DND-41 (cell line): ENCODE results near the gene MTG2.

Experiments
- EZH2 ChIP-seq: IDR thresholded peaks from 3 replicates; pipeline ENCODE4 v1.6.1; 2012; ENCODE audit warnings: borderline replicate concordance, low read depth, mild to moderate bottlenecking, moderate library complexity, low read length, inconsistent platforms; ENCODE audit not compliant: severe bottlenecking
- TF ChIP-seq, protein P1 (sequence below): IDR thresholded peaks from 2 replicates; pipeline ENCODE4 v1.5.1; 2012; ENCODE audit warnings: borderline replicate concordance, low read length, moderate library complexity, mild to moderate bottlenecking; ENCODE audit not compliant: poor library complexity, severe bottlenecking; ENCODE audit errors: extremely low read depth

DNA sequence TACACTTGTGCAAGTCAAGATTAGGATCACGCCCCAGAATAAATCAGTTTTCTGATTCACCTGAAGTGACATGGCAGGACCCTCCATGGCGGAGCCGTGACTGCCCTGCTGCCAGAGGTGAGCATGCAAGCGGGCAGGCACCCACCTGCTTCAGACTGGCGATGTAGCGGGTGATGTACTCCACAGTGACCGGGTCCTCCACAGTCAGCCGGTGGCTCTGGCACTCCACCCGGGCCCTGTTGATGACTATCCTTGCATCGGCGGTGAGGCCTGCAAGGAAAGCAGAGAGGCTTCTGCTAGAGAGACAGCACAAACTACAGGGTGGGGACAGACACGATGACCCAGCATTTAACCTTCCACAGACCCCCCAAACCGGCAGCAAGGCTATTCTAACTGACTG, 43.2 kb upstream of the MTG2 start:
- TF ChIP-seq, protein P1, sequence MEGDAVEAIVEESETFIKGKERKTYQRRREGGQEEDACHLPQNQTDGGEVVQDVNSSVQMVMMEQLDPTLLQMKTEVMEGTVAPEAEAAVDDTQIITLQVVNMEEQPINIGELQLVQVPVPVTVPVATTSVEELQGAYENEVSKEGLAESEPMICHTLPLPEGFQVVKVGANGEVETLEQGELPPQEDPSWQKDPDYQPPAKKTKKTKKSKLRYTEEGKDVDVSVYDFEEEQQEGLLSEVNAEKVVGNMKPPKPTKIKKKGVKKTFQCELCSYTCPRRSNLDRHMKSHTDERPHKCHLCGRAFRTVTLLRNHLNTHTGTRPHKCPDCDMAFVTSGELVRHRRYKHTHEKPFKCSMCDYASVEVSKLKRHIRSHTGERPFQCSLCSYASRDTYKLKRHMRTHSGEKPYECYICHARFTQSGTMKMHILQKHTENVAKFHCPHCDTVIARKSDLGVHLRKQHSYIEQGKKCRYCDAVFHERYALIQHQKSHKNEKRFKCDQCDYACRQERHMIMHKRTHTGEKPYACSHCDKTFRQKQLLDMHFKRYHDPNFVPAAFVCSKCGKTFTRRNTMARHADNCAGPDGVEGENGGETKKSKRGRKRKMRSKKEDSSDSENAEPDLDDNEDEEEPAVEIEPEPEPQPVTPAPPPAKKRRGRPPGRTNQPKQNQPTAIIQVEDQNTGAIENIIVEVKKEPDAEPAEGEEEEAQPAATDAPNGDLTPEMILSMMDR: no peak
- TF ChIP-seq EZH2: no peak
